Measurements from ENCODE around the gene CDH22.
A peak's percentile ranks its signal among the peaks of the same experiment; 100 is the strongest.

The CDH22 gene

GRCh38 chr20:46235077-46235476 lies 73.2 kb downstream of the CDH22 start:
- no peak for DNase-seq

- no peak for DNase-seq
Observed at GRCh38 chr20:46233701-46234100, 74.6 kb downstream of the CDH22 start.

- no peak for DNase-seq
Observed at GRCh38 chr20:46232539-46232938, 75.8 kb downstream of the CDH22 start.

- DNase-seq: peak; percentile 42
Observed at GRCh38 chr20:46230801-46231282, 77.5 kb downstream of the CDH22 start.

GRCh38 chr20:46230106-46230491 lies 78.2 kb downstream of the CDH22 start:
- DNase-seq: no peak

GRCh38 chr20:46229478-46230105 lies 78.7 kb downstream of the CDH22 start:
- peak; percentile 29 for DNase-seq

- no peak for DNase-seq
Observed at GRCh38 chr20:46228670-46229069, 79.6 kb downstream of the CDH22 start.

- no peak for DNase-seq
Observed at GRCh38 chr20:46227272-46227767, 81.0 kb downstream of the CDH22 start.

- DNase-seq: no peak
Observed at GRCh38 chr20:46226602-46227001, 81.7 kb downstream of the CDH22 start.

- no peak for DNase-seq
Observed at GRCh38 chr20:46222521-46223007, 85.7 kb downstream of the CDH22 start.

- no peak for DNase-seq
Observed at GRCh38 chr20:46221256-46221833, 87.0 kb downstream of the CDH22 start.

- no peak for DNase-seq
Observed at GRCh38 chr20:46220455-46221207, 87.7 kb downstream of the CDH22 start.

GRCh38 chr20:46219920-46220319 lies 88.4 kb downstream of the CDH22 start:
- no peak for DNase-seq

GRCh38 chr20:46219190-46219589 lies 89.1 kb downstream of the CDH22 start:
- DNase-seq: no peak

GRCh38 chr20:46218656-46219055 lies 89.6 kb downstream of the CDH22 start:
- no peak for DNase-seq

GRCh38 chr20:46217583-46217982 lies 90.7 kb downstream of the CDH22 start:
- DNase-seq: no peak

GRCh38 chr20:46216770-46217464 lies 91.4 kb downstream of the CDH22 start:
- no peak for DNase-seq

GRCh38 chr20:46215913-46216707 lies 92.2 kb downstream of the CDH22 start:
- peak; percentile 97 for DNase-seq

GRCh38 chr20:46214824-46215488 lies 93.3 kb downstream of the CDH22 start:
- DNase-seq: no peak

GRCh38 chr20:46213946-46214823 lies 94.1 kb downstream of the CDH22 start:
- DNase-seq: no peak

- no peak for DNase-seq
Observed at GRCh38 chr20:46212876-46213275, 95.4 kb downstream of the CDH22 start.

Measured in OCI-M1 (cell line).